Superior temporal gyrus (tissue), 1 donor: ENCODE results near the gene ABLIM2.

ENCODE experiments used
- DNase-seq: peaks from one replicate; pipeline ENCODE4 v3.0.0-alpha.2; 2016; ENCODE audit errors: extremely low spot score

The ABLIM2 gene

DNA sequence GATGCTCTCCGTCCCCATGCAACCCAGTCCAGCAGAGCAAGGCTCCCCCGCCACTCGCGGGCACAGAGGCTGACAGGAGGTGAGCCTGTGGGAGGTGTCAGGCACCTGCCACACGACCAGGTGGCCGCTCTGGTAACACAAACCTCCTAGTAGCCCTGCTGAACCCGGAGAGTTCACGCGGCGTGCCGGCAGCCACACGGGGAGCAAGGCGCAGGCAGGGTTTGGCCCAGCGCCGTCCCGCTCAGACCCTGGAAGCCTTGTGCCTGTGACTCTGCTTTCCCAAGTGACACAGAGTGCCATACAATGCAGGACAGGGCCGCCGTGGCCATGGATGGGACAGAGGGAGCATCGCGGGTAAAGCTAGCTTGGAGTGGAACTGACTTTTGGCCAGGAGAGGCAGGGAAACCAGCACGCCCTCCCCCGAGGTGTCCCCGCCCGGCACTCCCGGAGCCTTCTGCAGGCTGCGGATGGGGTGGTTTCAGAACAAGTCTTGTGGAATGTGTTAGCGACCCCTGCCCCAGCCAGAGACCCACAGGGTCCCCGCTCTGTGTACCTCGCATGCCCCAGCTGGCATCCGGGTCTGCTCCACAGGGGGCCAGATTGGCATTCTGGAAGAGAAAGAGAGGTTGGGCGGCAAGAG is 174.2 kb downstream of the ABLIM2 start:
- DNase-seq = no peak

DNA sequence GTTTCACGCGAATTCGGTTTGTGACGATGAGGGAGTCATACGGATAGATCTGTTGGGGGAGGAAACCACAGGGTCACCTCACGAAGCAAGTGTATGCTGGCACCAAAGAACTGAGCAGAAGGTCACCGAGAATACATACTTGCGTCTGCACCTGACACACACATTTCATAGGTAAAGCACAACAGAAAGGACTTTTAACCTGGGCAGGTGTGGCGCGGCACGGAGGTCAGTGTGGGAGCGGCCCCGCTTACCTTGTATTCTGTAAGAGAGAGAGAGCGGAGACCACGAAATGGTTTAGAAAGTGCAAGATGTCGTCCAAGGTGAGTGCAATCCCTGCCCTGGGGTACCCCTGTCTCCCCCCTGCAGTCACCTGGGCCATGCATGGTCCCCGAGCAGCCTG is 175.3 kb downstream of the ABLIM2 start:
- DNase-seq = no peak

DNA sequence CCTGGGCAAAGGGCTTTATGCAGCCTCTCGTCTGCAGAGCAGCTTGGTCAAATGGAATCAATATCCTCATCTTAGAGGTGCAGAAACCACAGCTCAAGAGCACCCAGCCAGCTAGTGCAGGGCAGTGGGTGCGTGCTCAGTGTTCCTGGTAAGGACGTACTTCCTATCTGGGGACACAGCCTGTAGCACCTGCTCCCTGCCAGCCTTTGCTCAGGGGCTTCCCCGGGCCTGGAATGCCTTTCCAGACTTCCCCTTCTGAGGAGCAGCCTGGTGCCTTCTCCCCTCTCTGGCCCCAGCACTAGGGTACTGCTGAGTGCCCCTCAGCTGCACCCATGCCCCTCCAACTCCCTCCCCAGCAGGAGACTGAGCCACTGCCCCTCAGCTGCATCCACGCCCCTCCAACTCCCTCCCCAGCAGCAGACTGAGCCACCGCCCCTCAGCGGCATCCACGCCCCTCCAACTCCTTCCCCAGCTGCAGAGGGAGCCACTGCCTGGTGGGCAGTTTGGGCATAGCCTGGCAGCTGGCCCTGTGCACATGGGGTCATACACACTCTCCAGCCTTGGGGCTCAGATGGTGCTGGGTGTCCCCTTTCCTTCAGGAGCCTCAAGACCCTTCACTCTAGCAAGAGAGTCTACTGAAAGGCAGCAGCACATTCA is 176.7 kb downstream of the ABLIM2 start:
- no peak for DNase-seq

DNA sequence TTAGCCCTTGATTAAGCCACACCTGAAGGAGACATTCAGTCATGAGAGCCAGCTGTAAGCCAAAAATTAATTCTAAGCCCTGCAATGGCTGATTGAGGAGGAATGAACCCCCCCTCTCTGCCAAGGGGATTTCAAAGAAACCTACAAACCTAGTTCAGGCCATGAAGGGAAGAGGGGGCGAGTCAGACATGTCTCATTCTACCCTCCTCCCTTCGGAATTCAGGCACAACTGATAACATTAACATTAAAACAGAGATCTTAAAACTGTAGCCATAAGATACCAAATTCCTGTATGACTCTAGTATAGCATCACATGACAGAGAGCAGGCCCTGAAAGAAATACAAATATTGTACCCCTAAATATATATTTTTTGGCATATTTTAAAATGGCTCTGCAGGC is 178.6 kb downstream of the ABLIM2 start:
- no peak for DNase-seq

DNA sequence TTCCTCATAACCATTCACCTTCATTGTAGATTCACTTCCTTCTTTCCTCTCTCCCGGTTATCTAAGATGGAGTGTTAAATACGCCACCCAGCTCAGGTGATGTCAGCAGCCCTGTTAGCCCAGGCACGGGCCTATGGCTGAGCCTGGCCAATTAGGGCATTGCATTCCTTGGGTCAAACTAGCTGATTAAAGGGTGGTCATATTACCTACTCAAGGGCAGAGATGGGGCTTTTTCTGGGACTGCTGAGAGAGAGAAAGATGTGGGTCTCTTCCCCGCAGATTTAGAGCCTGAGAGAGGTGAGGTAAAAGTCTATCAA is 179.0 kb downstream of the ABLIM2 start:
- no peak for DNase-seq

DNA sequence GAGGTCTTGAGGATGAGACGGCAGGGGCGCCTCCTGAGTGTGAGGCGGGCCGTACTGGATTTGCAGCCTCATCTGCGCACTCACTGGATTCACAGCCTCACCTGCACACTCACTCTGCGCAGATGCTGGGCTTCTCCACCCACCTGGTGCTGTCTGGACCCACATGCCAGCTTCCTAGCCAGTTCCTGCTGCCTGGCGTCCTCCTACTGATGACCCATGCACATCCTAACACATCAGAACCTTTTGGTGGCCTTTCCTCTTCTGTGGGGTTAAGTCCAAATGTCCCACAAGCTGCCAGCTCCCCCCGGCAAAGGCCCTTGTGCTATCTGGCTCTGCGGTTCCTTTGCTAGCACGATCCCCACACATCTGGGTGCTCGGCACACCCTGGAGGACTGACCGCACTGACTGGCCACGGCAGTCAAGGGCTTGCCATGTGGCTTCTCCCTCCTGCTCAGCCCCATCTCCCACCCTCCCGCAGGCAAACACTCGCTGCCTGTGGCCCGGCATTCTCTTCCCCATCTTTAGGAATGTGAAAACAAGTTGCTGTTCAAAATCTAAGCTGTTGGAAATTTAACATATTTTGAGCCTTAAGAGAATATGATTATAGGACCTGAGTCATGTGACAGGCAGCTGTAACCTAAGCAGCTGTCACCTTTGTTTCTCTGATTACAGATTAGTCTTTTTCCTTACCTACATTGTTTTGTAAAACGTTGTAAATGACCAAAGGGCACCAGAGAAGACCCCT is 179.5 kb downstream of the ABLIM2 start:
- DNase-seq = no peak

DNA sequence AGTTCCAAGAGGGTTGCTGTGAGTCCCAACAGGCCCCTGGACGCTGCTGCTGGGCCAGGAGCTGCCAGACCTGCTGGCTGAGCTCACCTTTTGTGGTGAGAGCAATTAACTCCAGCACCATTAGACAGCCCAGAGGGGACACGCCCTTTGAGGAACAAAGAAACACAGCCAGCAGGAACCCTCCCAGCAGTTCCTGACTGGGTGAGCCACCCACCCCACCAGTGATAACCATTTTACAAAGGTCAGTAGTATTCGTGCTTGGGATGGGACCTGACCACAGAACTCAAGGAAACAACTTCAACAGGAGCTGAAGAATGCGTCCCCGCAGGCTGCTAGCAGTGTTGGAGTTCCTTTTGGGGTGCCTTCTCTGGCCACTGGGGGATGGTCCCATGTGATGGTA is 180.1 kb downstream of the ABLIM2 start:
- no peak for DNase-seq

DNA sequence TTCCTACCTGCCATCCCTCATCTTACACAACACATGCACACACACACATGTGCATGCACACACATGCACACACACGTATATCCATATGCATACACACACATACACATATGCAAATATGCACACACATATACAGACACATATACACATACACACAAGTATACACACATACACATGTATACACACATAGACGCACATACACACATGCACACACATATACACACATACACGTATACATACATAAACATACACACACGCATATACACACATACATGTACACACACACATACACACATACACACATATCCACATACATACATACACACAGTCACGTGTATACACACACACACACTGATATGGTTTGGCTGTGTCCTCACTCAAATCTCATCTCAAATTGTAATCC is 182.0 kb downstream of the ABLIM2 start:
- no peak for DNase-seq

DNA sequence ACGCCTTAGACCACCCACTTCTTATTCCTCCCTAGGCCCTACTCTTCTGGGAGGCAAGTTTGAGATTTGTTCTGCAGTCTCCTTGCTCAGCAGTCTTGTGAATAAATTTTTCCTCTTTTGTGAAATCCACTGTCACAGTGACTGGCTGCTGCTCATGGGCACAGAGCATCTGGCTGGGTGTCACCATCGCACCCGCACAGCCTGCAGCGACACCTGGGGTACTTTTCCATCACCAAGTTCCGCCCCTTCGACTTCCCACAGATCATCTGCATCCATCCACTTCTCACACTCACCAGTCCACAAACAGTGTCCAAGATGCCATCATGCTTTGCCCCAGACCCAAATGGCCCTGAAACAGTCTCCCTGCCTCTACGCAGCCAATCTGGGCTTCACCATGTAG is 182.6 kb downstream of the ABLIM2 start:
- no peak for DNase-seq

DNA sequence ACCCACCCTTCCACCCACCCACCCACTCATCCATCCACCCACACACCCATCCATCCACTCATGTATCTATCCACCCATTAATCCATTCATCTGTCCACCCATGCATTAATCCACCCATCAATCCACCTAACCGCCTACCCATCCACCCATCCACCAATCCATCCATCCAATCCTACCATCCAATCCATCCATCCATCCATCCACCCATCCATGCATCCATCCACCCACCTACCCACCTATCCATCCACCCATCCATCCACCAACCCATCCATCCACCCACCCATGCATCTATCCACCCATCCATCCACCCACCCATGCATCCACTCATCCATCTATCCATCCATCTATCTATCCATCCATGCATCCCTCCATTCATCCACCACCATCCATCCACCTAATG is 184.2 kb downstream of the ABLIM2 start:
- no peak for DNase-seq

DNA sequence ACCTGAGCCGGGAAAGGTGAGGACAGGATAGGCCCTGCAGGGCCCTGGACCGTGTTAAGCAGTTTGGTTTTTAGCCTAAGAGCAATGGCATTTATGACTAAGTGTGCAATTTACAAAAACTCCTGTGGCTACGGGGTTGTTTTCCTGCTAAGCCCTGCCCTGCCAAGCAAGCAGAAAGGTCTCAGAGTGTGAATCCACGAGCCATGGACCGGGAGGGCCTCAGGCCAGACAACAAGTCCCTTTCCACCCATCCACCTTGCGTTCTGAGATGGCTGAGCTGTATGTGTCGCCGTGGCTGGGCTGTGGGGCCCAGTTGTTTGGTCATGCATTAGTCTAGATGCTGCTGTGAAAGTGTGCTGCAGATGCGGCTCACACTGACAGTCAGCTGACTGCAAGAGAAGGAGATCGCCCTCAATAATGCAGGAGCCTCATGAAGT is 185.1 kb downstream of the ABLIM2 start:
- no peak for DNase-seq

DNA sequence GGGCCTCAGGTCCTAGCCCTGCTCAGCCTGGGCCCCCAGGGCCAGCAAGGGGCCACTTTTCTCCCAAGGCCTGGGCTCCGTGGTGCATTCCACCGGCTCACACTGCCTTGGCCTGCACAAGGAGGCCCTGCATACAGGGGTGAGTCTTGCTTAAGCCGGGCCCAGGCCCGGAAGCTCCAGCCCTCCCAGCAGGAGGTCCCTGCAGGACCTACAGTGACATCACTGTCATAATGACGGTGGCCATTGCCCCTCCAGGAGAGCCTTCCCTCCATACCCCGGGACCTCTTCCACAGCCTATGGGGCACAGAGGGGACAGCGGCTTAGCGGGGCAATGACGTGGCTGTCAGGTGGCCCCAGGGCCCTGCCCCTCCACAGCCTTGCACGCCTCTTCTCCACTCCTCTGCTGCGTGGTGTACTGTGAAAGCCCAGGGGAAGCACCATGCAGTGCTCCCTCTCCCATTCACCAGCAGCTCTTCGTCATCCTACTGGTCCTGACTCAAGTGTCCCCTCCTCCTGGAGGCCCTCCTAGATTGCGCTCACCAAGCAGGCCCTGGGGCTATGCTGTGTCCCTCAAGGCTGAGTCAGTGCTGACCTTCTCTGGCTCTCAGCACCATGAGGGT is 186.6 kb downstream of the ABLIM2 start:
- DNase-seq = no peak

DNA sequence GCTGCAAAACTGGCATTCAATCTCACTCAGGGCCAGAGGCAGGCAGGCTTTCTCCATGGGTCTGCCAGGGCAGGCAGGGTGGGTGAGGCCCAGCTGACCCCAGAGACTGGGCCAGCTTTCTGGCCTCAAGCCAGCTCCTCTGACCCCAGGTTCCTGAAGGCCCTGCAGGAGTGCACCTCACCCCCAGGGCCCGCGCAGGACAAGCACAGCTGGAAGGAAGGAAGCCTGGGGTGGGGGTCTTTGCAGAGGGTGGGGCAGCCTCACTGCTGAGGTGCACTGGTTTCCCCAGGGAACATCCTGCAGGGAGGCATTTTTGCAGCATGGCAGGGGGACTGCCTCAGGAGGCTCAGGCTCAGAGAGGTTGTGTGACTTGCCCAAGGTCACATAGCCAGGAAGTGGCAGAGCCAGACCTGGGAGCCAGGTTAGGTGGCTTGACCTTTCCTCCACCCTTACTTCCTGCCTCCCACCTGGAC is 187.4 kb downstream of the ABLIM2 start:
- DNase-seq = no peak

DNA sequence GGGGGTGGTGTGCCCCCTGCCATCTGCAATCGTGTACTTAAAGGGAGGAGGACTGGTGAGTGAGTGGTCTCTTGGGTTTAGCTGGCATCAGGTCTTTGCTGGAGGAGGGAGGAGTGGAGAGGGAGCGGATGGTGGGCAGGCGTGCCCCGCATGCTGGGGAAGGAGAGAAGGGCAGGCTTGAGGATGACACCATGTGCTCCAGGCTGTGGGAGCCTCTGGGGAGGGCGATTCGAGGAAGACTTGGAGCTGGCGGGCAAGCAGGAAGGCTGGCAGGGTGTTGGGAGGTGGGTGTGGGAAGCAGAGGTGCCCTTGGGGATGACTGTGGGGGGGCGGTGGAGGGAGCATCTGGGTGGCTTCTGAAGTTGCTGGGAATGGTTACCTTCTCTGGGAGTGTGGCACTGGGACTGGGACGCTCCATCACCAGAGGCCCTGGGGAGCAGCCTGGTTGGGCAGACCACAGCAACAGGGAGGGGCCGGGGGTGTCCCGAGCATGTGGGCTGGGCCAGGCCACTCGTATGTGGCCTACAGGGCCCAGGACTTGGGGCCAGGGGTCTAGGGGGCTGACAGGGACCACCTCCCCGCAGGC is 188.2 kb downstream of the ABLIM2 start:
- no peak for DNase-seq

DNA sequence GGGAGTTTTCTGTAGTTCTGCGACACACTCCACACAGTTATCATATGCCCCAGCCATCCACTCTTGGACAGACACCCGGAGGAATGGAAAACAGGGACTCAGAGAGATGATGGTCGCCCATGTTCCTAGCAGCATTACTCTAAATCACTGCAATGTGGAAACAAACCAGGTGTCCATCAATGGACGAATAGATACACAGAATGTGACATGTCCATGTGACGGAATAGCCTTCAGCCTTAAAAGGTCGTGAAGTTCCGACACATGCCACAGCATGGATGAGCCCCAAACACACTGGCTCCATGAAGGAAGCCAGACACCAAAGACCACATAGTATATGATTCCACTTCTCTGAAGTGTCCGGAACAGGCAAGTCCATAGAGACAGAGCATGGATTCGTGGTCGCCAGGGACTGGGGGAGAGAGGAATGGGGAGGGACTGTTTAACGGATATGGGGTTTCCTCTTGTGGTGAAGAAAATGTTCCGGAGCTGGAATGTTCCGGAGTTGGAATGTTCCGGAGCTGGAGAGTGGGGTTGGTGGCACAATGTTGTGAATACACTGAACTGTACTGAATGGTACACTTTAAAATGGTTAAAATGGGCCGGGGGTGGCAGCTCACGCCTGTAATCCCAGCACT is 190.2 kb downstream of the ABLIM2 start:
- DNase-seq = no peak

DNA sequence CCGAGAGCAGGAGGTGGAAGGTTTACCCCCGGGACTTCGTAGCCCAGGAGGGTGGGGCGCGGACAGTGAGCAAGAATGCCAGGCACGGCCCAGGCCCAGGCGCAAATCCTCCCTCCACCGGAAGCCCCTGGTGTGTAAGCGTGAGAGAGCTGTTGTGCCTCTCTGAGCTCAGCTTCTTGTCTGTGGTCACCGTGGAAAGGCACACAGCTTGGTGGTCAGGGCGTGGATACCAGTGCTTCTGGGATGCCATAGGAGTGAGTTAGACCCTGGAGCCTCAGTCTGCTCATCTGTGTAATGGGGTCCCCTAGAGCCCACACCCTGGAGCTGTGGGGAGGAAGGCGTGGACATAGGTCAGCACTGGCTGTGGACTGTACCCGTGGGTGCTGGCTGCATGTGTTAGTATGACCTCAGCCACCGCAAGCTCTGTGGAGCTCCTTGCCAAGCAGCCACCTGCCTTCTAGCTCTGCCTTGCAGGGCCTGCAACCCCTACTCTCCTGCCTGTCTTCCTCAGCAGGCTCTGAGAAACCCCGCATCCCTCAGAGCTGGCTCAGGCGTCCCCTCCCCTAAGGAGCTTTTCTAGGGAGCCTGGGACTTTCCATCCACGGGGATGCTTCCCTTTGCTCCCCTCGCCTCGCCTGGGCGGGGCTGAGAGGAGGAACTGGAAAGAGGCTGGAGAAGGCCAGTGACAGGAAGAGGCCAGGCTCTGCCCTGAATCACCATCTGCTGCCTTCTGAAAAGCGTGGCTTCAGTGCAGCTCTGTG is 190.9 kb downstream of the ABLIM2 start:
- no peak for DNase-seq

DNA sequence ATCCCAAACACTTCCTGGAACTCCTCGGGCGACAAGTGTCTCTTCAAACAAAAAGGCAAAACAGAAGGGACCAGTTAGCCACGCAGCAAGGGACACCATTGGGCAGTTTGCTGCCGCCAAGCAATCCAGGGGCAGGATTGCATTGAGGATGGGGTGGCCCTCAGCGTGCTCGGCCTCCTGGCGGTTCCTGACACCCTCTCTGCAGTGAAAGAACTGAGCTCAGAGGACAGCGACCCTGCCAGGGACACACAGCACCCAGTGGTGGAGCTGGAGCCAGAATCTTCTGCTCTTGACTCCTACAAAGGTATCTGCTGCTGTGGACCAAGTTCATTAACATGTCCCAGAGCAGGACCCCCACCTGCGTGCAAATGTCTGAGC is 191.6 kb downstream of the ABLIM2 start:
- no peak for DNase-seq

DNA sequence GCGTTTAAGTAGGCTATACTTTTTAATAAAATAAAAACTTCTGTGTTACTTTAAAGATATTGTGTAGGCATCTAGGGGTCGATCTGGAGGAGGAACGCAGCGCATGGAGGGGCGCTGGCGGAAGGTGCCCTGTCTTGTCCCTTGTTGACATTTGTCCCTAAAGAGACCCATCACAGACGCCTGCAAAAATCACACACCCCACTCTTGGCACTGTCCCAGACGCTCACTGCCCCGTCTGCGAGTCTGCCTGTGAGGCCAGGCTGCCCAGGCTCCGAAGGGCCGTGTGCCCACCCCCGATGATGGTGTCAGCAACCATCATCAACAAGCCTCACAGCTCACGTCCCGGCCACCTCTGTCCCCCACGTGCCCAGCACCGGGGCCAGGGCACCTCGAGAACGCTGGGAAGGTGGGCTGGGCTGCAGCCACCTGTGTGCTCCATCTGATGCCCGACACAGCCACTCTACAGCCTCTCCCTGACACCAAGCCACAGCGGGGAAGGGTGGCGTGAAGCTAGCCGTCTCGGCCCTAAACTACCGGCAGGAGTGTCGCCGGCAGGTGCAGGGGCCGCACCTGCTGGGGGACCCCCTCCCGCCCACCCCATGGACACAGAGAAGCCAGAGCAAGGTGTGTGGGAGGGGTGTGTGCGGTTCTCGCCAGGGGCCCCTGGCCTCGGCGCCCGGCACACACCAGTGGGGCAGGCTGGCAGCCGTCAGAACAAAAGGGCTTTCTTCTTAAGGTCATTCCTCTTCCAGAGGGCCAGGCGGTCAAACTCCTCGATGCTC is 192.1 kb downstream of the ABLIM2 start:
- no peak for DNase-seq

DNA sequence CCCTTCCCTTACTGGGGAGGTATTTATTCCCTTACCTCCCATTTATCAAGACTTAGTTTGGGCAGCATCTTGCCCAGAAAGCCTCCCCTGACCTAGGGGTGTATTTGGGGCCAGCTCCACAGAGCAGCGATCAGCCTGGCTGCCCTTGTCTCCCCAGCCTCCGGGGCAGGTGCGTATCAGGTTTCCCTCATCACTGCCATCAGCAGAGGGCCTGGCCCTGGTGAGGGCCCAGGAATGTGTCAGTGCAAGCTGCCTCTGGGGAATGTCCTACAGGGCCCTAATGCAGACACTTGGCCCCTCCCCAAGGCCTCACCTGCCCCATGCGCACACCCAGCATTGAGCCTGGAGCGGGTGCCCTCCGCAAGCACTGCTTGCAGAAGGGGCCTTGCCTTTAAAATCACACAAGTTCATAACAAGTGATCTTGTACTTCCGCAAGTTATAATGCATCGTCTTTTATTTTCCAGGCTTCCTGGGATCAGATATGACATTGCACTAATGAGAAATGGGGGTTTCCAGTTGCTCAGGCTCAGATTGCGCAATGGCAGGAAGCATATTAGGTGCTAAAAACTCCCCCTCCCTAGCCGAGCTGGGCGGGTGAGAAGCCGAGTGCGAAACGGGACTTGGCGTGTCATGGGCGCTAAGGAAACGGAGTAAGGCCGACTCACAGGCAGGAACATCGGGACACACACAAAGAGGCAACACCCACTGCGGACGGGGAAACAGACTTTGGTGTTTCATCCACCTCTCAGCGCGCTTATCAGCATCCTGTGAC is 193.5 kb downstream of the ABLIM2 start:
- no peak for DNase-seq

DNA sequence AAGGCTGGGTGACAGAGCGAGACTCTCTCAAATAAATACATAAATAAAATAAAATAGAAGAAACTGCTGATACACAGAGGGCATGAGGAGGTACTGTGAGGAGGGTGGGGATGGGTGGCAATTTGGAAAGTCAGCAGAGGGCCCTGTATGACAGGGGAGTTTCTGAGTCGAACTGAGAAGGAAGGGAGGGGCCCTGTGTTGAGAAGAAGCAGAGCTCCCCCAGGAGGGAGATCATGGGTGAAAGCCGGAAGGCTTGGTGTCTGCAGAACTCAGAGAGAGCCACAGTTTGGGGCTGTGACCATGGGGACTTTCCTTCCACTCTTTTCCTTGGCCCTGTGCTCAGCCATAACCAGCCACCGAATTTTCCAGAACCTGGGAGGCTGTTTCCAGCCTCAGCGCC is 194.2 kb downstream of the ABLIM2 start:
- no peak for DNase-seq
